ENCODE data around the gene JOSD1. TPM values are rescaled to one million over a fixed set of nuclear protein-coding genes. Genes with fewer than 3 reads are reported as not detected.

The JOSD1 gene
- total RNA-seq, 1 experiment from 2014 or later, result 19.2 TPM

GRCh38 chr22:38733724-38734381, 33.1 kb upstream of the JOSD1 start:
- no peak overlapping the region for H3K4me3 Mint-ChIP-seq
- Histone ChIP-seq H3K27ac (ENCODE audit: insufficient read length, low read depth, low read length) (no peak overlapping the region), H3K4ac (ENCODE audit: low read depth, low read length) (no peak overlapping the region), H2BK5ac (ENCODE audit: insufficient read length, low read length) (no peak overlapping the region), H2AK5ac (ENCODE audit: insufficient read length, low read length) (no peak overlapping the region), H3K18ac (ENCODE audit: insufficient read length, low read depth, low read length) (no peak overlapping the region), H3K23ac (ENCODE audit: insufficient read length, low read depth, low read length) (no peak overlapping the region), H4K8ac (replicated peaks; ENCODE audit: insufficient read length, low read depth, low read length) (no peak overlapping the region), H3K4me2 (ENCODE audit: insufficient read depth, insufficient read length, low read length) (no peak overlapping the region), H2BK12ac (ENCODE audit: insufficient read length, low read depth, low read length) (no peak overlapping the region), H3K14ac (ENCODE audit: insufficient read depth, low read length) (no peak overlapping the region), H3K56ac (ENCODE audit: insufficient read length, low read depth, low read length) (no peak overlapping the region), H4K20me1 (ENCODE audit: control insufficient read depth, insufficient read depth, insufficient read length) (no peaks in the 10 kb centered on the region), H3K79me2 (ENCODE audit: insufficient read depth, low read length) (no peaks in the 10 kb centered on the region), H3K4me1 (ENCODE audit: insufficient read depth, low read length) (no peaks in the 10 kb centered on the region), H3K79me1 (ENCODE audit: insufficient read depth, low read depth, low read length, poor library complexity, severe bottlenecking) (no peaks in the 10 kb centered on the region), H2BK120ac (ENCODE audit: low read depth, low read length, poor library complexity, severe bottlenecking) (no peak overlapping the region), H3T11ph (ENCODE audit: low read length) (no peak overlapping the region), H3K9me3 (ENCODE audit: control insufficient read depth, low read depth, low read length) (no peaks in the 10 kb centered on the region), H3K9ac (ENCODE audit: extremely low read depth, insufficient read length, low read length) (no peak overlapping the region), H4K5ac (ENCODE audit: insufficient read length, low read depth, low read length) (no peak overlapping the region), H2AFZ (ENCODE audit: low read length) (no peak overlapping the region), H4K91ac (ENCODE audit: insufficient read length, low read depth, low read length) (no peak overlapping the region), H2BK15ac (ENCODE audit: low read depth, low read length) (no peak overlapping the region), H2BK20ac (ENCODE audit: low read depth, low read length, poor library complexity, severe bottlenecking) (no peak overlapping the region), H3K27me3 (ENCODE audit: insufficient read depth, low read length) (no peaks in the 10 kb centered on the region), H3K23me2 (ENCODE audit: insufficient read length, low read depth, low read length, poor library complexity, severe bottlenecking) (no peaks in the 10 kb centered on the region)
- no peaks in the 10 kb centered on the region for H3K27me3 Mint-ChIP-seq (ENCODE audit: low read depth)
- no CpG with 5 or more reads among the region's 8 CpGs for WGBS (ENCODE audit: extremely low coverage, insufficient read length, low lambda C conversion rate)
- no peak for TF ChIP-seq CTCF (conservative IDR thresholded peaks at IDR 0.05)
- H3K4me1 Mint-ChIP-seq, result 0 out of 4 replicates have a peak, but pooled peaks cover 0 to 3% of the 10 kb centered on the region in 2 experiments
- no peaks in the 10 kb centered on the region for H3K9me3 Mint-ChIP-seq
- no peak overlapping the region; a peak in 1 of 7 replicates for H3K27ac Mint-ChIP-seq
- no peak for DNase-seq
- peaks cover 14 to 86% (median 50%) of the 10 kb centered on the region in 3 experiments; a peak in 6 of 7 replicates for H3K36me3 Mint-ChIP-seq (ENCODE audit: insufficient read depth in 1 of 3, low read depth in 3 of 3)
